DOHH2 (cell line): ENCODE results near the gene LOX.

ENCODE experiments used
- H3F3A ChIP-seq: fragments of 200-600 bp; sonication (generic), shearing (Covaris generic); 2 replicates; pipeline ENCODE4 v1.6.0; 2016; ENCODE audit warnings: antibody characterized with exemption, mild to moderate bottlenecking; ENCODE audit not compliant: control insufficient read depth, insufficient read depth
- H3K27ac ChIP-seq: fragments of 200-600 bp; sonication (generic); 2 replicates; pipeline ENCODE4 v1.5.1; 2014; ENCODE audit warnings: low read depth, mild to moderate bottlenecking, low read length, moderate library complexity
- H3K27me3 ChIP-seq: fragments of 200-600 bp; sonication (generic); 2 replicates; pipeline ENCODE4 v1.6.1; 2014; ENCODE audit warnings: mild to moderate bottlenecking, low read length, mixed read lengths; ENCODE audit not compliant: control insufficient read depth
- H3K36me3 ChIP-seq: fragments of 200-600 bp; sonication (generic); 2 replicates; pipeline ENCODE4 v1.6.1; 2014; ENCODE audit warnings: mild to moderate bottlenecking, low read length, moderate library complexity, mixed read lengths; ENCODE audit not compliant: control insufficient read depth
- H3K4me1 ChIP-seq: fragments of 200-600 bp; sonication (generic); 2 replicates; pipeline ENCODE4 v1.6.1; 2014; ENCODE audit warnings: mild to moderate bottlenecking, low read length, mixed read lengths; ENCODE audit not compliant: control insufficient read depth
- H3K4me2 ChIP-seq: fragments of 200-600 bp; sonication (generic); 2 replicates; pipeline ENCODE4 v1.6.0; 2014; ENCODE audit warnings: mild to moderate bottlenecking, low read length, moderate library complexity
- H3K4me3 ChIP-seq: fragments of 200-600 bp; sonication (generic); 2 replicates; pipeline ENCODE4 v1.5.1; 2014; ENCODE audit warnings: mild to moderate bottlenecking, low read length, mixed read lengths
- H3K79me2 ChIP-seq: fragments of 200-600 bp; sonication (generic); 2 replicates; pipeline ENCODE4 v1.6.1; 2014; ENCODE audit warnings: mild to moderate bottlenecking, low read length, mixed read lengths; ENCODE audit not compliant: control insufficient read depth
- H3K9me2 ChIP-seq: fragments of 200-600 bp; sonication (generic); replicated peaks from 2 replicates; pipeline ENCODE4 v1.6.1; 2014; ENCODE audit warnings: mild to moderate bottlenecking, low read length, mixed read lengths; ENCODE audit not compliant: control insufficient read depth
- H3K9me3 ChIP-seq: fragments of 200-600 bp; sonication (generic); 2 replicates; pipeline ENCODE4 v1.6.1; 2014; ENCODE audit warnings: antibody characterized with exemption, low read length, mixed read lengths; ENCODE audit not compliant: control insufficient read depth, insufficient read depth
- H4K20me1 ChIP-seq: fragments of 200-600 bp; sonication (generic); 2 replicates; pipeline ENCODE4 v1.6.0; 2014; ENCODE audit warnings: low read depth, mild to moderate bottlenecking, antibody characterized with exemption, low read length, moderate library complexity; ENCODE audit not compliant: control insufficient read depth, insufficient read depth
- EZH2phosphoT487 ChIP-seq: fragments of 200-600 bp; sonication (generic); IDR thresholded peaks from 2 replicates; pipeline ENCODE4 v1.6.1; 2017; ENCODE audit warnings: borderline replicate concordance, mild to moderate bottlenecking, antibody characterized with exemption, low read length, moderate library complexity, mixed read lengths
- TF ChIP-seq, protein P1 (sequence below): fragments of 200-600 bp; sonication (generic); IDR thresholded peaks from one replicate; pipeline ENCODE4 v1.5.1; 2014; ENCODE audit warnings: antibody characterized with exemption, mild to moderate bottlenecking, low read depth, low read length; ENCODE audit not compliant: poor library complexity, severe bottlenecking

The LOX gene

DNA sequence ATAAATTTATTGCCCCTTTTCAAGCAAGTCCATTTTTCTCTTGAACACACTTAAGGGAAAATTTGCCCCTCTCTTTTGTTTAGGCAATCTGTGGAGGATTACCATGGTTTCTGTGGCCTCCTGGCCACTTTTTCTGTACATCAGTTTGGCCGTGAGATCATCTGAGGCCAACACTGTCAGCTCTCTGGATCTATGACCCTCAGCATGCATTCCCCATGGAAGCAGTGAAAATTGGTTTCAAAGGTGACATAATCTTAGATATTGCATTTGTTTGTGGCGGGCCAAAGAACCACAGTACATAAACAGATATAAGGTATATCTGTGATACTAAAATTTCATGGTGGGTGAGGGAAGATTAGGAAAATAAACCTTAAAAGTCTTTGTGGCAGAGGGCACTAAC lies 46.7 kb upstream of the LOX start:
- Histone ChIP-seq H3K27ac (no peak overlapping the region), H3K27me3 (no peaks in the 10 kb centered on the region), H3K9me2 (no peaks in the 10 kb centered on the region), H3K36me3 (no peaks in the 10 kb centered on the region), H3F3A (no peaks in the 10 kb centered on the region), H3K9me3 (no peaks in the 10 kb centered on the region), H3K4me3 (no peak overlapping the region), H4K20me1 (no peaks in the 10 kb centered on the region), H3K4me1 (no peaks in the 10 kb centered on the region), H3K79me2 (no peaks in the 10 kb centered on the region), H3K4me2 (no peak overlapping the region)
- TF ChIP-seq, protein P1, sequence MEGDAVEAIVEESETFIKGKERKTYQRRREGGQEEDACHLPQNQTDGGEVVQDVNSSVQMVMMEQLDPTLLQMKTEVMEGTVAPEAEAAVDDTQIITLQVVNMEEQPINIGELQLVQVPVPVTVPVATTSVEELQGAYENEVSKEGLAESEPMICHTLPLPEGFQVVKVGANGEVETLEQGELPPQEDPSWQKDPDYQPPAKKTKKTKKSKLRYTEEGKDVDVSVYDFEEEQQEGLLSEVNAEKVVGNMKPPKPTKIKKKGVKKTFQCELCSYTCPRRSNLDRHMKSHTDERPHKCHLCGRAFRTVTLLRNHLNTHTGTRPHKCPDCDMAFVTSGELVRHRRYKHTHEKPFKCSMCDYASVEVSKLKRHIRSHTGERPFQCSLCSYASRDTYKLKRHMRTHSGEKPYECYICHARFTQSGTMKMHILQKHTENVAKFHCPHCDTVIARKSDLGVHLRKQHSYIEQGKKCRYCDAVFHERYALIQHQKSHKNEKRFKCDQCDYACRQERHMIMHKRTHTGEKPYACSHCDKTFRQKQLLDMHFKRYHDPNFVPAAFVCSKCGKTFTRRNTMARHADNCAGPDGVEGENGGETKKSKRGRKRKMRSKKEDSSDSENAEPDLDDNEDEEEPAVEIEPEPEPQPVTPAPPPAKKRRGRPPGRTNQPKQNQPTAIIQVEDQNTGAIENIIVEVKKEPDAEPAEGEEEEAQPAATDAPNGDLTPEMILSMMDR = no peak
- no peak for TF ChIP-seq EZH2phosphoT487

DNA sequence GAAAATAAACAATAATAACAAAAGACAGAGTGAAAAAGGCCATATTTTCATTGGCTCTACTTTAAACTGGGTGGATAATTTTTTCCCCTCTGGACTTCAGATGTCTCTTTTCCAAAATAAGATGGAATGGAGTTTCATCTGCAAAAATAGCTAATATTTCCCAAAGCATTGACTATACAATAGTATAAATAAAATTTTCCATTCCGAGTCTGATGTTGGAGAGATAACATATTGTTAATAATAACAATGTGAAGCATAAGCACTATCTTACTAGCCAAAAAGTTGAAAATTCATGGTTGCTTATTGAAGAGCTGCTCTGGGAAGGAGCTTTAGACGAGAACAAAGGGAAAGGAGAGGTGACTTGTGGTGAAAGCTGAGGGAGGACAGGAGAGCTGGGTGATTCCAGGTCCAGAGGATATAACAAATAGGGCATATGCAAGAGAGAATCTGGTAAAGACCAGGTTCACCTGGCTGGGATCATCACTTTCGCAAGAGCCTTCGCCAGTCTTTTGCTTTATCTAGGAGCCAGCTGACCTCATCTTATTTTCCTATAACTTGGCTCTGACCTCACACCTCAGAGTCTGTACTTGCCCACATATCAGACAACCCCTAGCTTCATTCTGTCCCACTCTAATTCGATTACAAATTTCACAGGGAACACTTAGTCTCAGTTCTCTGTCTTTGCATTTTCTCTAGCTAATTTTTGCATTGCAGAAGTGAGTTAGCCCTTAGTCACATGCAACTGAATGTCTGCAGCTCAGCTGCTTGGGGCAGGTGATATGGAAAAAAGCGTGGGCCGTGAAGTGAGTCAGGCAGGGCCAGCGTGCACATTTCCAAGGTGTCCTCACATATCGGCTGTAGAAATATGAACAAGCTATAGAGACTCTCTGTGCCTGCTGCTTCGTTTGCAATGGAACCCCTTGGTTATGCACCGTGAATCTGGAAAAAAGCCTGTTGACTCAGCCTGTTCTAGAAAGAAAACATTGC lies 43.7 kb upstream of the LOX start:
- Histone ChIP-seq H3K36me3 (no peaks in the 10 kb centered on the region), H3K27ac (no peak overlapping the region), H3K4me3 (no peak overlapping the region), H3K79me2 (no peaks in the 10 kb centered on the region), H3K4me2 (no peak overlapping the region), H3K27me3 (no peaks in the 10 kb centered on the region), H3K9me2 (no peaks in the 10 kb centered on the region), H3K9me3 (no peaks in the 10 kb centered on the region), H3K4me1 (no peaks in the 10 kb centered on the region), H4K20me1 (no peaks in the 10 kb centered on the region), H3F3A (no peaks in the 10 kb centered on the region)
- TF ChIP-seq, protein P1 = no peak
- no peak for TF ChIP-seq EZH2phosphoT487

DNA sequence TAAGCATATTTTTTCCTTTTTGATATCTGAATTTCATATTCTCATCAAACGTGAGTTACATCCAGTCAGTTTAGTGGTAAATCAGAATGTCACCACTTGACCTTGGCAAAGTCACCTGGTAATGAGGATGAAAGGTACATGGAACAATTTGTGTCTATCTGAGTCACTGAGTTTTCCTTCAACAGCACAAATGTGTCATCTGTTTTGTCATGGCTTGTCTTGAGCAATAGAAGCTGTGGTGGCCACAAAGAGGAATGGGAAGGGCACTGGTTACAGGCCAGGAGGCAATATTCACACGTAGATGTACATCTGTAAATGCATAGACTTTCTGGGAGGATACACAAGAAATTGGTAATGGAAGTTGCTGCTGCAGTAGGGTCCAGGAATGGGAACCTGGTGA lies 42.9 kb upstream of the LOX start:
- Histone ChIP-seq H3K4me1 (no peaks in the 10 kb centered on the region), H3K36me3 (no peaks in the 10 kb centered on the region)
- TF ChIP-seq, protein P1 = no peak
- no peak for TF ChIP-seq EZH2phosphoT487

More for the DNA sequence above, 42.9 kb upstream of the LOX start:
- Histone ChIP-seq H3K27me3 (no peaks in the 10 kb centered on the region), H3K9me2 (no peaks in the 10 kb centered on the region), H3K4me3 (no peak overlapping the region), H3K9me3 (no peaks in the 10 kb centered on the region), H4K20me1 (no peaks in the 10 kb centered on the region), H3K79me2 (no peaks in the 10 kb centered on the region), H3K27ac (no peak overlapping the region), H3K4me2 (no peak overlapping the region), H3F3A (no peaks in the 10 kb centered on the region)
